GM21526 (cell line): ENCODE measurements around the gene ZNF687.

Experiments used
- ATAC-seq: cut with Tn5 transposase; IDR thresholded peaks from one replicate; pipeline ENCODE4 v1.9.1; 2021; ENCODE audit warnings: moderate library complexity; ENCODE audit not compliant: unreplicated experiment, low FRiP score

The ZNF687 gene

DNA sequence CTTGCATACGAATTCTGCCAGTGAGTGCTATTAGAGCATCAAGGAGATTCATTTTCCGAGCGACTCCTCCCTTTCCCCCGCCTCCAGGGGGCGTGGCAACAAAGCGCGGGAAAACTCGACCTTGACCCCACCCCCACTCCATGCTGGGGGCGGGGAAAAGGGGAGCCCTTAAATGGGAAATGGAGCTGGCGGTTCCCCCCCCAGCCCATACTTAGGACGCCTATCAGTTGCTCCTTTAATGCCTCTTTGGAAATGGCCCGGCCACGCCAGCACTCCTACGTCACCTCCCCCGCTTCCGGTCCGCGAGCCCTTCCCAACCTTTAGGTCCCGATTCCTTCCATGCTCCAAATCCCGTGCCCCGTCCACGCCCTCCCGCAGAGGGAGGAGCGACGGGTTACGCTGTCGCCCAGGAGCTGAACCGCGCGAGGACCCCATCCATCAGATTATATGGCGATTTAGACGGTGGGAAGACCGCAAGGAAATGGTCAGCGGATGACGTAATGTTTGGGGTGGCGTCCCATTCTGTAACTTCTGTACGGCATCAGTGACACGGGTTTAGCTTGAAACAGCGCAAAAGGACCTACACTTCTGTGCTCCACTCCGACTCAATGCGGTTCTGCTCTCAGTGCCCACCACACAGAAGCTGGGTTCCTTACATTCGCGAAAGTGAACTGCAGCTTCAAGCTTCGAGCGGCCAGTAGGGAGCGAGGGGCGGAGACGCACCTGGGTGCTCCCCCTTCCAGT is 702 bp upstream of the ZNF687 start:
- peak; percentile 24 for ATAC-seq

DNA sequence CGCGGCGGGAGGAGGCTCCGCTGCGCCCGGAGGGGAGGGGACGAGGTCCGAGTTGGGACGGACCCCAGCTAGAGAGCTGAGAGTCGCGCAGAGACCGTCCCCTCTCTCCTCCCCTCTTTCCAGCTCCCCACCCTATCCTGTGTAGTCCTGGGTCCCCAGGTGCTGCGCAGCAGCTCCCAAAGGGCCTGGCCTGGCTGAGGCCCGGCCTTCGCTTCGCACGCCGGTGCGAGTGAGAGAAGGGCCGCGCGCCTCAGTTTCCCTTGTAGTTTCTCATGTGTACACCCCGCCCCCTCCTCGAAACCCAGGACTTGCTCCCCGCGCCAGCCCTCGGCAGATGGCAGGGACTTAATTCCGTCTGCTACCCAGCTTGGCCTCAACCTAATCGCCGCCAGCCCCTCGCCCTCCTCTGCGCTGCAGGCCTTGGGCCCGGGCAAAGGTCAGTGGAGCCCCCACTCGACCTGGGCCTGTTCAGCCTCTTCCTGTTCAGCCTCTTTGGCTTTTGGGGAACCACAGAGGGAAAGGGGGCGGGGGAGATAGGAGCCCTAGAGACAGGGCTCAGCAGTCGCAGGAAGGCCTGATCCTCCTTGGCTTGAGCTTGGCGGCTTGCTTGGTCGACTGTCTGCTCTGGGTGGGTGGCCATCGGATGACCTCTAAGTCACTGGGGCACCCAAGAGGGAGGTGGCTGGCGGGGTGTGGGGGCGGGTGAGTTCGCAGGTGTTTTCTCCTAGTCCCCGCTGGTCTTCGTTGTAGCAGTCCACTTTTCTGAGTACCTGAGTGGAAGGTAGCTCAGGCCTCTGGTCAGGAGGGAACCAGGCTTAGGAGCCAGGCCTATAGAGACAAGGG is 1.0 kb downstream of the ZNF687 start:
- no peak for ATAC-seq

DNA sequence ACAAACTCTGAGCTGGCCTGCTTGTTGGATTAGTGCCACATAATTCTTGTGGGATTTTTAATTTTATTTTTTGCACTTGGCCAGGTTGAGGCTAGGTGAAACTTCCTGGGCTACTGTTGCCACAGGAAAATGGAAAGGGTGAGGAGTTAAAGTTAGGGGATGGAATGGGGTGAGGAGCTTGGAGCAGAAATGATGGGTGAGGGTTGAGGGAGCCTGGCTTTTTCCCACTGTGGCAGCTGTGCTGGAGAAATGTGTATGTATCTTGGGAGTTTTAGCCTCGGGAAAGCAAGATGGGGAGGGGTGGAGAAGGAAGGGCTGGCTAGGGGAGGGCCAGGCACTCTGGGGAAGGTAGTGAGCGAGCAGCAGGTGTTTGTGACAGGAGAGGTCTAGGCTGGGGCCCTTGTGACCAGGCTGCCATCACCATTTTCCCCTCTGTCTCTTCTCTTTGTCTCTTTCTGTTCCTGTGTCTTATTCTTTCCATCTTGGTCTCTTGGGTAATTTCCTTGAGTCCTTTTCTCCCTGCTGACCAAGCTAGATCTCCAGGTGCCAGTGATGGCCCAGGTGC is 2.0 kb downstream of the ZNF687 start:
- no peak for ATAC-seq

DNA sequence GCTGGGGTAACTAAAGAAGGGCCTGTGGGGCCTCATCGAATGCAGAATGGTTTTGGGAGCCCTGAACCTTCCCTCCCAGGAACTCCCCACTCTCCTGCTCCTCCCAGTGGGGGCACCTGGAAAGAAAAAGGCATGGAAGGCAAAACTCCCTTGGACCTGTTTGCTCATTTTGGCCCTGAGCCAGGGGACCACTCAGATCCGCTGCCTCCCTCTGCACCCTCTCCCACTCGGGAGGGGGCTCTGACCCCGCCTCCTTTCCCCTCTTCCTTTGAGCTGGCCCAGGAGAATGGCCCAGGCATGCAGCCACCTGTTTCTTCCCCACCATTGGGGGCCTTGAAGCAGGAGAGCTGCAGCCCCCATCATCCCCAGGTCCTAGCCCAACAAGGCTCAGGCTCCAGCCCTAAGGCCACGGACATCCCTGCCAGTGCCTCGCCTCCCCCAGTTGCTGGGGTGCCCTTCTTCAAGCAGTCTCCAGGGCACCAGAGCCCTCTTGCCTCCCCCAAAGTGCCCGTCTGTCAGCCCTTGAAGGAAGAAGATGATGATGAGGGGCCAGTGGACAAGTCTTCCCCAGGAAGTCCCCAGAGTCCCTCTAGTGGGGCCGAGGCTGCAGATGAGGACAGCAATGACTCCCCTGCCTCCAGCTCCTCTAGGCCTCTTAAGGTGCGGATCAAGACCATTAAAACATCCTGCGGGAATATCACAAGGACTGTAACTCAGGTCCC is 4.7 kb downstream of the ZNF687 start:
- ATAC-seq = no peak

DNA sequence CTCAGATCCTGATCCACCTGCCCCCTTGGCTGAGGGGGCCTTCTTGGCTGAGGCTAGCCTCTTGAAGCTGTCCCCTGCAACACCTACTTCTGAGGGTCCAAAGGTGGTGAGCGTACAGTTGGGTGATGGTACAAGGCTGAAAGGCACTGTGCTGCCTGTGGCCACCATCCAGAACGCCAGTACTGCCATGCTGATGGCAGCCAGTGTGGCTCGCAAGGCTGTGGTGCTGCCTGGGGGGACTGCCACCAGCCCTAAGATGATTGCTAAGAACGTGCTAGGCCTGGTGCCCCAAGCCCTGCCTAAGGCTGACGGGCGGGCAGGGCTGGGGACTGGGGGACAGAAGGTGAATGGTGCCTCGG is 5.2 kb downstream of the ZNF687 start:
- ATAC-seq = no peak

DNA sequence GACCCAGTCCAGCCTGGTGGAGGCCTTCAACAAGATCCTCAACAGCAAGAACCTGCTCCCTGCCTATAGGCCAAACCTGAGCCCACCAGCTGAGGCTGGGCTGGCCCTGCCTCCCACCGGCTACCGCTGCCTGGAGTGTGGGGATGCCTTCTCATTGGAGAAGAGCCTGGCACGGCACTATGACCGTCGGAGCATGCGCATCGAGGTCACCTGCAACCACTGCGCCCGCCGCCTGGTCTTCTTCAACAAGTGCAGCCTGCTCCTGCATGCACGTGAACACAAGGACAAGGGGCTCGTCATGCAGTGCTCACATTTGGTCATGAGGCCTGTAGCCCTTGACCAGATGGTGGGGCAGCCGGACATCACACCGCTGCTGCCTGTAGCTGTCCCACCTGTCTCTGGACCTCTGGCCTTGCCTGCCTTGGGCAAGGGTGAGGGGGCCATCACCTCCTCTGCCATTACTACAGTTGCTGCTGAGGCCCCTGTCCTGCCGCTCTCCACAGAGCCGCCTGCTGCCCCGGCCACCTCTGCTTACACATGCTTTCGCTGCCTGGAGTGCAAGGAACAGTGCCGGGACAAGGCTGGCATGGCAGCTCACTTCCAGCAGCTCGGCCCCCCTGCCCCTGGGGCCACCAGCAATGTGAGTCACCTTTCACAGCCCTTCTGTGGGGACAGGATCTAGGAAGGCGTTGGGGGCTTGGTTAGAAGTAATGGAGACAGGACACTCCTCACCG is 5.8 kb downstream of the ZNF687 start:
- no peak for ATAC-seq

DNA sequence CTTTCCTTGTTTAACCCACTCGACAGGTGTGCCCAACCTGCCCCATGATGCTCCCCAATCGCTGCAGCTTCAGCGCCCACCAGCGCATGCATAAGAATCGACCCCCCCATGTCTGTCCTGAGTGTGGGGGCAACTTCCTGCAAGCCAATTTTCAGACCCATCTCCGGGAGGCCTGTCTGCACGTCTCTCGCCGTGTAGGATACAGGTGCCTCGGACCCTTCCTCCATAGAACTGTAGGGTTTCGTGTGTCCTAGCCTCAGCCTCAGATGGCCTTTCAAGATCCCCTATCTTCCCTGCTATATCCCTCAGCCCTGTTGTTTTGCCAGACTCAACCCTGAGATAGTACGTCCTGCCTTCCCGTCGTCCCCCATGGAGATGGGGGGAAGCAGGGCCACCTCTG is 6.4 kb downstream of the ZNF687 start:
- no peak for ATAC-seq

DNA sequence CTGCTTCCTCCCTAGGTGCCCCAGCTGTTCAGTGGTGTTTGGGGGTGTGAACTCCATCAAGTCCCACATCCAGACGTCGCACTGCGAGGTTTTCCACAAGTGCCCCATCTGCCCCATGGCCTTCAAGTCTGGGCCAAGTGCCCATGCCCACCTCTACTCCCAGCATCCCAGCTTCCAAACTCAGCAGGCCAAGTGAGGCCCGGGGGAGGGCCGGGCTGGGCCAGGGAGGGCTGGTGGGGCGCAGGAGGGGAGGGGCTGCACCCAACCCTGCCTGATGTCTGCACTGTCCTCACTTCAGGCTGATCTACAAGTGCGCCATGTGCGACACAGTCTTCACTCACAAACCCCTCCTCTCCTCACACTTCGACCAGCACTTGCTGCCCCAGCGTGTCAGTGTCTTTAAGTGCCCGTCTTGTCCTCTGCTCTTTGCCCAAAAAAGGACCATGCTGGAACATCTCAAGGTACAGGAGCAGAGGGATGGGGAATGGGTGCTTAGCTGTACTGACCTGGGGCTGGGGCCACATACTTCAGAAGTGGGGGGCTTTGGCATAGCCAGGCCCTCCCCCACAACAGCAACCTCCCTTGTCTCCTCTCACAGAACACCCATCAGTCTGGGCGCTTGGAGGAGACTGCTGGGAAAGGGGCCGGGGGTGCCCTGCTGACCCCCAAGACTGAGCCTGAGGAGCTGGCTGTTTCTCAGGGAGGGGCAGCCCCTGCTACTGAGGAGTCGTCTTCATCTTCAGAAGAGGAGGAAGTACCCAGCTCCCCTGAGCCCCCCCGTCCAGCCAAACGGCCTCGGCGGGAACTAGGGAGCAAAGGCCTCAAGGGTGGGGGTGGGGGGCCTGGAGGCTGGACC is 7.2 kb downstream of the ZNF687 start:
- ATAC-seq = no peak

DNA sequence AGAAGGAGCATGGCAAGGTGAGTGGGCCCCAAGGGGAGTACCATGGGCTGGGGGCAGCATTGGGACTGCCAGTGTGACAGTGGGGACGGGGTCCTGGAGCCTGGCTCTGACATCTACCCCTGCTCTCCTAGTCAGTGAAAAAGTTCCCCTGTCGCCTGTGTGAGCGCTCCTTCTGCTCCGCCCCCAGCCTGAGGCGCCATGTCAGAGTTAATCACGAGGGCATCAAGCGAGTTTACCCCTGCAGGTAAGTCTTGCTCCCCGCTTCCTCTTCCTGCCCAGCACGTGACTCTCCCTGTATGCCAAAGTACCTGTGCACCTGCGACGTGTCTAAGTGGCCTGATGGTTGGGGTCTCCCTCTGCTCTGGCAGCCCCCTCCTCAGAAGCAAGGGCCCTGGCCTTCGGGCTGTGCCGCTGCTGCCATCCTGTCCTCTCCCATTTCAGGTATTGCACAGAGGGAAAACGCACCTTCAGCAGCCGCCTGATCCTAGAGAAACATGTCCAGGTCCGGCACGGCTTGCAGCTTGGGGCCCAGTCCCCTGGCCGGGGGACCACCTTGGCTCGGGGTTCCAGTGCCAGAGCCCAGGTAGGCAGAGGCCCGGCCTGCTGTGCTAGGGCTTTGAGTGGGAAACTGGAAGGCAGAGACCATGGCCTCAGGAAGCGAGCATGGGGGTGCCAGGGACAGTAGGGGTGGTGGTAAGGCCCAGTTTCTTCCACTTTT is 8.1 kb downstream of the ZNF687 start:
- no peak for ATAC-seq

DNA sequence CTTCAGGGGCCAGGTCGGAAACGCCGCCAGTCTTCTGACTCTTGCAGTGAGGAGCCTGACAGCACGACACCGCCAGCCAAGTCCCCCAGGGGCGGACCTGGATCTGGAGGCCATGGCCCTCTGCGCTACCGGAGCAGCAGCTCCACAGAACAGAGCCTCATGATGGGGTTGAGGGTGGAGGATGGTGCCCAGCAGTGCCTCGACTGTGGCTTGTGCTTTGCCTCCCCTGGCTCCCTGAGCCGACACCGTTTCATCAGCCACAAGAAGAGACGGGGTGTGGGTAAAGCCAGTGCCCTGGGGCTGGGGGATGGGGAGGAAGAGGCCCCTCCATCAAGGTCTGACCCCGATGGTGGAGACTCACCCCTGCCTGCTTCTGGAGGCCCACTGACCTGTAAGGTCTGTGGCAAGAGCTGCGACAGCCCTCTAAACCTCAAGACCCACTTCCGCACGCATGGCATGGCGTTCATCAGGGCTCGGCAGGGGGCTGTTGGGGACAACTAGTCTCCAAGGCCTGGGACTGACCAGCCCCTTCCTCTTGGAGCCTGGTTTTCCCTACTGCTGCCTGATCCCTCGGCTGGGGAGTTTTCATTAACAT is 8.7 kb downstream of the ZNF687 start:
- ATAC-seq = no peak

DNA sequence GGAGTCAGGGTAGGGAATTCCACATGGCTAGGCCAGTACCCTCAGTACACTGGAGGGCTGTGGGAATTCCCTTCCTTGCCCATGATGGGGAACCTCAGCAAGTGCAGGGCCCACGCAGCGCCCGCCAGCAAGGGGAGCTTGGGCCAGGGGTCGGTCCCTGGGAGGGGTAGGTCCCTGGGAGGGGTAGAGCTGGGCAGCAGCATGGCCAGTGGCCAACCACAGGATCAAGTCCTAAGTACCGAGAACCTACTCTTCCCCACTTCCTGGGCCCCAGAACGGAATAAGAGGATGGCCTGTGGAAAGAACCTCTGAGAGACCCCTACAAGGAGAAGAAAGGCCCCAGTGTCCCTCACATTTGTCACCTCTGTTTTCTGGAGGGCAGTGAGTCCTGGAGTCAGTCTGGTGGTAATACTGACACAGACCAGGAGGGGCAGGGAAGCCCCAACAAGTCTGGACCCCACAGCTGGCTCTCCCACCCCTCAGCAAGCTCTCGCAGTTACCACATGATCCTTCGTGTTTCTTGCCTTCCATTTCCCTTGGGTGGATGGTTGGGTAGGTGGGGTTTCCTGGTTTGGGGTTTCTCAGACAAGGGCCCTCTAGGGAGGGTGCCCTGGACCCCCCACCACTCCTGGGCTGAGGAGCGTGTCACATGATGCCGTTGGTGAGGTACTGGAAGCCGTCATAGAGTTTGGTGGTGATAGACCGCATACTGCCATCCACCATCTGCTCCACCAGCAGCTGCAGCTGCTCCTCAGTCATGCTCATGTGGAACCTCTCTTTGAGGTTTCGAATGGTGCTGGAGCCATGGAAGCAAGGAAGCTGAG is 10.3 kb downstream of the ZNF687 start:
- no peak for ATAC-seq

DNA sequence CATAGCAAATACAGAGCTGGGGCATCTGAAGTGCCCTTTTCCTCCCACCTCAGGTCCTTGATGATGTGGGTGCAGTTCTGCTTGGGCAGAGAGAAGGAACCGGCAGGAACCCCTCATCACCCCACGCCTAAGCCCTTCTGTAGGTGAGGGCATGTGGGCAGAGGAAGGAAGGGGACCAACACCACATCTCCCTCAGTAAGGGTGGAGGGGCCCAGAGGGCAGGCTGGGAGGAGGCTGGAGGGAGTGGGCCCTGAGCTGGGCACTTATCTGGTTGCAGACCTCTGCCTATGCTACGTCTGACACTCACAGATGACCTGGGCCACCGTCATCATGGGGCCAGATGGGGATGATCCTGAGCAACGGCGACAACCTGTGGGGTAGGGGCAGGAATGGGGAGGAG is 11.0 kb downstream of the ZNF687 start:
- ATAC-seq = no peak

DNA sequence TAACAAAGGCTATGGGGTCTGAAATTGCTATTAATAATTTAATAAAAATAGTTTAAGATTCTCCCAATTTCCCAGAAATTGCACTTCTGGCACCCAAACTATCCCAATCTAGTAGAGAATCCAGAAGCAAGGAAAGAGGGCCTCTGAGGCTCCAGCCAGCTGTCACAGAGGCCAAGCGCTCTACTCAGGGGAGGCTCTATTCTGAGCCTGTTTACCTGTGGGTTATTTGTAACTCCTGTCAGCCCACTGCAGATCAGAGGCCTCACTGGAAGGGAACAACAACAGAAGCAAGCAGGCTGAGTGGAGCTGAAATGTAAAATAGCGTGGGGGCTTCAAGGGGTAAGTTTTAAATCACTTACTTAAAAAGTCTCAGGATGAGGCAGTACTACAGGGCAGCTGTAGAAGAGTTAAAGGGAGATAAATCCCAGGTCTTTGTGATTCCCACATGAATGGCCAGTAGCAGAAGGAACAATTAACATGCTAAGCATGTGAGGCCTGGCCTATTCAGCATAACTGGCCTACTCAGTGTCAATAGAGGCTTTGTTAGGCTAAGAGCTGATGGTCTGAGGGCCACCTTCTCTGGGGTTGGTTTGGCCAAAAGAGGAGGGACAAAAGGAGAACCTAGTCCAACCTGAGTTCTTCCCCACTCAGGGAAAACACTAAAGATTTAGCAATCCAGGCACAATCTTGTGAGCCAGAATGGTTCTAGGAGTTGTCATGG is 12.8 kb downstream of the ZNF687 start:
- no peak for ATAC-seq

DNA sequence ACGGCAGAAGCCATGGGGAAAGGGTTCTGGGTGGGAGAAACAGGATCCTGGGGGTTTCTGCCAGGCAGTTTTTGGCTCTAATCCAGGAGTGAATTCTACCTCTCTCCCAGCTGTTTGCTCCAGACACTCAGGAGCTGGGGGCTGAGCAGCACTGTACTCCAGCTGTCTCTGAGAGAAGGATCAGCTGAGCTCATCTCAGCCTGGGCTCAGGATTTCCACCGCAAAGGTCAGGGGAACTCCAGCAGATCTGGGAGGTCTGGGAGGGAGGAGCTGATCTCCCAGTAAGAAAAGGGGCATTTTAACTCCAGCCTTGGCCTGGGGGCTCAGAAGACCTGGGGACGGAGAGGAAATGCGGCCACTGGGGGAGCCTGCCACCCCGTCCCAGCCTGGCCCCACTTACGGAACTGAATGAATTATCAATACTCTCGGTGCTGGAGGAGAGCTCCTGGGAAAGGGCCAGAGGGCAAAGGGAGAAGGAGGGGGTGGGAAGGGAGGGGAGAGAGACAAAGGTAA is 27.8 kb downstream of the ZNF687 start:
- ATAC-seq = no peak

DNA sequence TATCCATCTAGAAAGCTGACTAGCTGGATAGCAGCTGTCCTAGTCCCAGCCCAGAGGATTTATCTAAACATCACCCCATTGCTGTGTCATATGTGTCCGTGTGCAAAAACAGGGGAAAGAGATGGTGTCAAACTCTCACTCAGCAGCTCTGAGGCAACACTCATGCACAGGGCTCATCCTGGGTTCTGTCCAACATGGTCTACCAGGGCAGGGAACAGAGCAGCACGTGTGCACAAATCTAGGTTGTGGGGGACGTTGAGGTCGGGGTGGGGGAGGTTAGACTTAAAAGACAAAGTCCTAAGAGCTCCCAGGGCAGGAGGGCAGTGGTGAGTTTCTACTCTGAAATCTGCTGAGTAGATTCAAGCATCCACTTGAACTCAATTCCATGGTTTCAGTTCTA is 28.9 kb downstream of the ZNF687 start:
- no peak for ATAC-seq

DNA sequence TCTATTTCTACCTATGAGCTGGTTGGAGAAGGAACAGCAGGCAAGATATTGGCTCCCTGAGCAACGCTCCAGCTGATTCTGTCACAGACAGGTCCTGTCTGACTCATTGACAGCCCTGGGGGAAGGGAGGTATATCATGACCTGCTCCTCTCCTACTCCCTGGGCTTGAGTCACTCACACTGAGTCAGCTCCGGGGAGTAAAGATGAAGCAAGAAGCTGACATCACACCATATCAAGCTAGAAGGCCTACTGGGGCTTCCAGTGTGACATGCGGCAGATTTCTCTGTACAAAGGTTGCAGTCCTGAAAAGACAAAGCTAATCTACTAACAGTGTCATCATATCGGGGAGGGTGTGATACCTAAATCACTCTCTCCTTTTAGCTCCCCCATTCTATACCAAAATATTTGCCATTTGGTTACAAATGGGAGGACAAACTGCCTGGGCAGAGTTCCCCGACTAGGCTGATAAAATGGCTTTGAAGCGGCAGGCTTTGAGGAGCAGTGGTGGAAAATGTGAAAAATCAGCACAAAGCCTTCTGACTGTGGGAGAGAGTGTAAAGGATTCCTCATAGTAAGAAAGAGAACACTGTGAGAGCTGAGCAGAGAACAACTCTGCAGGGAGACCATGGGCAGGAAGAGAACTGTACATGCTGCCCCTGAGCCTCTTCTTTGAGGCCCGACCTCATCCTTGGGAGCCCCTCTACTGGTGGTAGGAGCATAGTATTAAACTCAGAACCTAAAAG is 29.7 kb downstream of the ZNF687 start:
- no peak for ATAC-seq
